GM10248 (cell line): Measurements from ENCODE around the gene OGFR.
A peak's percentile ranks its signal among the peaks of the same experiment; 100 is the strongest.

ENCODE experiments used
- CTCF ChIA-PET: fragments of 300-600 bp; sonication (Branson Sonifier 250); formaldehyde crosslinking; extraction: SDS; loops from one replicate; lab custom pipeline; 2021; ENCODE audit warnings: antibody characterized with exemption; lab: Yijun Ruan, JAX
- POLR2A ChIA-PET: fragments of 350-650 bp; sonication (Branson Sonifier 250); formaldehyde crosslinking; extraction: SDS; loops from one replicate; lab custom pipeline; 2020; ENCODE audit warnings: antibody characterized with exemption; lab: Yijun Ruan, JAX
- DNase-seq: peaks from one replicate; pipeline ENCODE4 v3.0.0; 2012; ENCODE audit errors: extremely low spot score
- CTCF ChIP-seq: IDR thresholded peaks from 2 replicates; pipeline ENCODE4 v1.5.1; 2012; ENCODE audit warnings: mild to moderate bottlenecking, low read depth; ENCODE audit errors: extremely low read depth, missing control alignments, control extremely low read depth

OGFR gene

GRCh38 chr20:62804627-62805154 is at the start of gene OGFR:
Gene OGFR, plus strand, starts transcription at chr20:62804835. Its CDS starts 25 bp downstream, at chr20:62804860.
- POLR2A ChIA-PET = no interaction called here
- TF ChIP-seq CTCF = no peak
- peak; percentile 91 for DNase-seq
- CTCF ChIA-PET = interaction anchor here (1.5 kb wide), 1 partner anchor 305 kb away, joined by 5 read pairs; no protein-coding TSS in a partner anchor

- ChIA-PET CTCF (no interaction called here), POLR2A (no interaction called here)
- DNase-seq = no peak
- no peak for TF ChIP-seq CTCF
Measured at GRCh38 chr20:62754991-62755356, 49.7 kb upstream of the OGFR start.

GRCh38 chr20:62755817-62756724 is 48.6 kb upstream of the OGFR start:
- no peak for DNase-seq
- no peak for TF ChIP-seq CTCF
- CTCF ChIA-PET = no interaction called here
- POLR2A ChIA-PET = no interaction called here

GRCh38 chr20:62758226-62758912 is 46.3 kb upstream of the OGFR start:
- TF ChIP-seq CTCF = no peak
- ChIA-PET CTCF (no interaction called here), POLR2A (no interaction called here)
- no peak for DNase-seq

- no peak for DNase-seq
- no peak for TF ChIP-seq CTCF
- ChIA-PET POLR2A (no interaction called here), CTCF (no interaction called here)
Measured at GRCh38 chr20:62759981-62760431, 44.6 kb upstream of the OGFR start.

- TF ChIP-seq CTCF = no peak
- POLR2A ChIA-PET = no interaction called here
- CTCF ChIA-PET = interaction anchor here (1.0 kb wide), 1 partner anchor 29 kb away, joined by 3 read pairs; no protein-coding TSS in a partner anchor
Measured at GRCh38 chr20:62760471-62760855, 44.2 kb upstream of the OGFR start.

More at GRCh38 chr20:62760471-62760855, 44.2 kb upstream of the OGFR start:
- DNase-seq = no peak
